Esophagus (tissue), 2 donors: Measurements from ENCODE around the gene DPPA2. TPM values are rescaled to one million over a fixed set of nuclear protein-coding genes. Genes with fewer than 3 reads are reported as not detected.

Experiments
- H3K27ac ChIP-seq, 2 donors: one replicate each; pipeline ENCODE4 v1.5.1; 2013; ENCODE audit warnings: low read depth in 2 of 2, mild to moderate bottlenecking in 2 of 2, inconsistent platforms in 1 of 2, low read length in 1 of 2, moderate library complexity in 1 of 2
- H3K27me3 ChIP-seq, 2 donors: one replicate each; pipeline ENCODE4 v1.6.1; 2013; ENCODE audit warnings: low read length in 2 of 2, control low read depth in 1 of 2, mild to moderate bottlenecking in 1 of 2; ENCODE audit not compliant: insufficient read depth in 2 of 2, control insufficient read depth in 1 of 2
- H3K36me3 ChIP-seq, 2 donors: one replicate each; pipeline ENCODE4 v1.6.1; 2013; ENCODE audit warnings: low read length in 1 of 2; ENCODE audit not compliant: control insufficient read depth in 2 of 2, insufficient read depth in 2 of 2
- H3K4me1 ChIP-seq, 2 donors: one replicate each; pipeline ENCODE4 v1.6.1; 2013; ENCODE audit warnings: low read length in 1 of 2; ENCODE audit not compliant: control insufficient read depth in 2 of 2, insufficient read depth in 2 of 2
- H3K4me3 ChIP-seq, 2 donors: one replicate each; pipeline ENCODE4 v1.5.1; 2013; ENCODE audit warnings: low read length in 2 of 2, mild to moderate bottlenecking in 2 of 2, low read depth in 1 of 2, moderate library complexity in 1 of 2
- H3K9me3 ChIP-seq, 2 donors: one replicate each; pipeline ENCODE4 v1.6.1; 2013; ENCODE audit warnings: mild to moderate bottlenecking in 2 of 2, low read depth in 1 of 2, low read length in 1 of 2, moderate library complexity in 1 of 2; ENCODE audit not compliant: control insufficient read depth in 2 of 2, insufficient read depth in 1 of 2
- WGBS, 2 donors: extraction: QIAGEN DNeasy Blood & Tissue Kit; methylation state at CpG; one replicate each; pipeline ENCODE4 v1.1.7; 2013; 5-methylcytosine and 5-hydroxymethylcytosine counted together
- polyA plus RNA-seq, 2 donors: library from polyadenylated mRNA; stranded (reverse); fragments of 200-250 nt; gene quantifications; one replicate each; pipeline ENCODE4 v1.2.3, GENCODE V29; 2013
- donor health status: healthy with polysubstance abuse.
- donor health status: Bipolar disorder and iron deficiency.

DPPA2 gene
- polyA plus RNA-seq, 2 donors: not detected

- Histone ChIP-seq H3K36me3 (no peaks in the 10 kb centered on the region), H3K4me3 (no peak overlapping the region), H3K27me3 (no peaks in the 10 kb centered on the region), H3K9me3 (no peaks in the 10 kb centered on the region), H3K27ac (no peak overlapping the region), H3K4me1 (no peaks in the 10 kb centered on the region)
- 79 to 87% methylated on average over 3 of the region's 3 CpGs for WGBS, 2 donors
Observed at GRCh38 chr3:109346770-109347295, 30.5 kb upstream of the DPPA2 start.

- H3K4me1 ChIP-seq: no peaks in the 10 kb centered on the region
- 59% methylated on average over 4 of the region's 4 CpGs for WGBS, 2 donors
- no peak overlapping the region for H3K4me3 ChIP-seq
- no peaks in the 10 kb centered on the region for H3K27me3 ChIP-seq
- H3K27ac ChIP-seq: no peak overlapping the region
- H3K36me3 ChIP-seq: no peaks in the 10 kb centered on the region
- no peaks in the 10 kb centered on the region for H3K9me3 ChIP-seq
Observed at GRCh38 chr3:109346099-109346498, 29.8 kb upstream of the DPPA2 start.

GRCh38 chr3:109339714-109340648 lies 23.7 kb upstream of the DPPA2 start:
- no peaks in the 10 kb centered on the region for H3K4me1 ChIP-seq
- no peak overlapping the region for H3K27ac ChIP-seq
- H3K27me3 ChIP-seq: no peaks in the 10 kb centered on the region
- H3K9me3 ChIP-seq: no peaks in the 10 kb centered on the region
- WGBS, 2 donors: 46 to 57% methylated on average over 5 of the region's 5 CpGs
- H3K4me3 ChIP-seq: no peak overlapping the region
- H3K36me3 ChIP-seq: no peaks in the 10 kb centered on the region

GRCh38 chr3:109339197-109339596 lies 22.9 kb upstream of the DPPA2 start:
- H3K4me3 ChIP-seq: no peak overlapping the region
- WGBS, 2 donors: 64% methylated on average over 3 of the region's 3 CpGs
- H3K4me1 ChIP-seq: no peaks in the 10 kb centered on the region
- no peaks in the 10 kb centered on the region for H3K36me3 ChIP-seq
- no peaks in the 10 kb centered on the region for H3K27me3 ChIP-seq
- no peaks in the 10 kb centered on the region for H3K9me3 ChIP-seq
- H3K27ac ChIP-seq: no peak overlapping the region

DNA sequence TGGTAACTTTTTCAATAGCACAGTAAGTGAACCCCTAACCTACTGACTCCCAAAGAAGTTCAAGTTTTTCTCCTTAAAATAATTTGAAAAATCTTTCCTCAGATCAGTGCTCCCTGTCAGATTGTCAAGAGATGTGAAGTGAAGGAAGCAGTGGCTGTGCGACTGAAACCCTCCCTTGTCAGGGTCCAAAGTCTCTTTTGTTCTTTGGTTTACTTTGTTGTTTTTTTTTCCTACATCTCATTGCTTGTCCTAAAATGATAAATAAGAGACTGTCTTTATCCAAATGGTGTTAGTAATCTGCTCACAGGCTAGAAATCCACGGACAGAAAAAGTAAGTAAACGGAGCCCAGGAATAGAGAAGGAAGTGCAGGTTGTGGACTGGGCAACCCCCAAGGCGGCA lies 22.0 kb upstream of the DPPA2 start:
- WGBS, 2 donors: 40 to 41% methylated on average over 4 of the region's 4 CpGs

GRCh38 chr3:109337393-109337792 lies 21.1 kb upstream of the DPPA2 start, which contains the start of gene DPPA4:
TSS of gene DPPA4 (minus strand) at chr3:109337546. CDS start at chr3:109337517, 29 bp downstream.
- Histone ChIP-seq H3K9me3 (no peaks in the 10 kb centered on the region), H3K4me1 (no peaks in the 10 kb centered on the region), H3K36me3 (no peaks in the 10 kb centered on the region), H3K27me3 (no peaks in the 10 kb centered on the region), H3K27ac (no peak within 1 kb of the TSS), H3K4me3 (peak within 1 kb of the TSS in 1 of 2 donors; percentile 3)
- WGBS, 2 donors: 74% methylated on average over 5 of the region's 5 CpGs

More for the DNA sequence above, 22.0 kb upstream of the DPPA2 start:
- Histone ChIP-seq H3K27me3 (no peaks in the 10 kb centered on the region), H3K4me1 (no peaks in the 10 kb centered on the region), H3K36me3 (no peaks in the 10 kb centered on the region), H3K9me3 (no peaks in the 10 kb centered on the region), H3K4me3 (no peak overlapping the region), H3K27ac (no peak overlapping the region)

- H3K27me3 ChIP-seq: no peaks in the 10 kb centered on the region
- 12 to 14% methylated on average over 17 of the region's 17 CpGs for WGBS, 2 donors
- no peaks in the 10 kb centered on the region for H3K36me3 ChIP-seq
- H3K4me1 ChIP-seq: no peaks in the 10 kb centered on the region
- H3K4me3 ChIP-seq: peak overlapping the region in 1 of 2 donors; percentile 3
- no peak overlapping the region for H3K27ac ChIP-seq
- H3K9me3 ChIP-seq: no peaks in the 10 kb centered on the region
Observed at GRCh38 chr3:109336291-109336861, 20.1 kb upstream of the DPPA2 start.

DNA sequence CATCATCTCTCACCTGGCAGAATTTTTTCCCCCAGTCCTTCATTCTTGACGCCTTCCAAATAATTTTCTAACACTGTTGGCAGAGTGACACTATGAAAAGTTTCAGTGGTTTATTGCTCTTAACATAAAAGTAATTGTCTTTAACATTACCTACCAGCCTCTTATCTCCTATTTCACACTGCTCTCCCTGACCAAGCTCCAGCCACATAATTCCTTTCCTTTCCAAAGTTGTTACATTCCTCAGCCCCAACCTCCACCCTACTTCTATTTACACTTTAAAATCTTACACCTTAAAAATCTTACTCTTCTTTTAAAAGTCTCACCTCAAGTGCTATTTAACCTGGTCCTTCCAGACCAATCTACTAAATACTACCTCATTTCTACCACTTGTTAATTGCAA lies 18.3 kb upstream of the DPPA2 start:
- no peaks in the 10 kb centered on the region for H3K4me1 ChIP-seq
- 67 to 89% methylated on average over 1 of the region's 1 CpG for WGBS, 2 donors
- H3K4me3 ChIP-seq: no peak overlapping the region

GRCh38 chr3:109331692-109332091 lies 15.4 kb upstream of the DPPA2 start:
- Histone ChIP-seq H3K4me3 (no peak overlapping the region), H3K9me3 (no peaks in the 10 kb centered on the region), H3K27ac (no peak overlapping the region), H3K4me1 (no peaks in the 10 kb centered on the region), H3K27me3 (no peaks in the 10 kb centered on the region), H3K36me3 (no peaks in the 10 kb centered on the region)
- 66 to 81% methylated on average over 5 of the region's 5 CpGs for WGBS, 2 donors

More for the DNA sequence above, 18.3 kb upstream of the DPPA2 start:
- Histone ChIP-seq H3K27ac (no peak overlapping the region), H3K27me3 (no peaks in the 10 kb centered on the region), H3K36me3 (no peaks in the 10 kb centered on the region), H3K9me3 (no peaks in the 10 kb centered on the region)
